ENCODE data around the gene ZNF845. TPM values are rescaled to one million over a fixed set of nuclear protein-coding genes. Genes with fewer than 3 reads are reported as not detected.

ZNF845 gene
- total and polyA plus RNA-seq, 8 donors: 1.6 to 5.4 (median 2.4) TPM

Other genes with a start within 250 kb of the ZNF845 start
- 10 to 100 TPM in 4 of 6 donors, 1 to 10 TPM in 2; 6.4 to 18.7 (median 12.5) TPM for gene ZNF160, start 230.3 kb upstream of the ZNF845 start, total RNA-seq
- gene ZNF160, start 230.3 kb upstream of the ZNF845 start, polyA plus RNA-seq: 10 to 100 TPM; 14.6 to 21.4 TPM
- gene ZNF415, start 200.8 kb upstream of the ZNF845 start, total RNA-seq: 1 to 10 TPM; 1.9 to 7.9 (median 4.5) TPM
- gene ZNF415, start 200.8 kb upstream of the ZNF845 start, polyA plus RNA-seq: 1 to 10 TPM; 5.5 to 6.3 TPM
- gene ZNF347, start 174.7 kb upstream of the ZNF845 start, total RNA-seq: 1 to 10 TPM; 4.0 to 8.6 (median 5.5) TPM
- 1 to 10 TPM; 2.8 to 2.9 TPM for gene ZNF347, start 174.7 kb upstream of the ZNF845 start, polyA plus RNA-seq
- 1 to 10 TPM; 1.4 to 4.0 (median 1.5) TPM for gene ZNF665, start 140.4 kb upstream of the ZNF845 start, total RNA-seq
- gene ZNF665, start 140.4 kb upstream of the ZNF845 start, polyA plus RNA-seq: 1 to 10 TPM; 1.4 to 1.9 TPM
- gene ZNF677, start 78.9 kb upstream of the ZNF845 start, total RNA-seq: 1 to 10 TPM; 2.6 to 9.7 (median 5.0) TPM
- gene ZNF677, start 78.9 kb upstream of the ZNF845 start, polyA plus RNA-seq: 1 to 10 TPM; 3.0 to 5.8 TPM
- not detected for gene VN1R2, start 75.5 kb upstream of the ZNF845 start, total RNA-seq
- gene VN1R2, start 75.5 kb upstream of the ZNF845 start, polyA plus RNA-seq: not detected
- gene VN1R4, start 66.0 kb upstream of the ZNF845 start, total RNA-seq: not detected
- gene VN1R4, start 66.0 kb upstream of the ZNF845 start, polyA plus RNA-seq: not detected
- 10 to 100 TPM in 2 of 6 donors, 1 to 10 TPM in 4; 4.7 to 13.7 (median 7.5) TPM for gene ZNF525, start 32.0 kb downstream of the ZNF845 start, total RNA-seq
- gene ZNF525, start 32.0 kb downstream of the ZNF845 start, polyA plus RNA-seq: 1 to 10 TPM; 4.8 to 6.4 TPM
- gene ZNF765, start 61.4 kb downstream of the ZNF845 start, total RNA-seq: 10 to 100 TPM in 1 of 6 donors, 1 to 10 TPM in 5; 4.9 to 10.1 (median 6.2) TPM
- gene ZNF765, start 61.4 kb downstream of the ZNF845 start, polyA plus RNA-seq: 1 to 10 TPM; 3.5 to 5.1 TPM
- gene ZNF761, start 98.2 kb downstream of the ZNF845 start, total RNA-seq: 1 to 10 TPM; 4.8 to 8.6 (median 5.8) TPM
- 1 to 10 TPM; 7.3 to 7.5 TPM for gene ZNF761, start 98.2 kb downstream of the ZNF845 start, polyA plus RNA-seq
- gene ZNF813, start 134.0 kb downstream of the ZNF845 start, total RNA-seq: 1 to 10 TPM; 1.2 to 4.6 (median 2.6) TPM
- under 1 TPM; 0.68 to 0.94 TPM for gene ZNF813, start 134.0 kb downstream of the ZNF845 start, polyA plus RNA-seq
- 10 to 100 TPM in 5 of 6 donors, 1 to 10 TPM in 1; 9.4 to 13.2 (median 11.3) TPM for gene ZNF331, start 204.4 kb downstream of the ZNF845 start, total RNA-seq
- 10 to 100 TPM; 14.3 to 14.5 TPM for gene ZNF331, start 204.4 kb downstream of the ZNF845 start, polyA plus RNA-seq